Caco-2 (cell line): Measurements from ENCODE around the gene ANXA3. TPM values are rescaled to one million over a fixed set of nuclear protein-coding genes. Genes with fewer than 3 reads are reported as not detected.

Experiments used
- BruUV-seq: library from RNA; stranded (reverse); fragments of 400-500 nt; replicated peaks from 2 replicates; lab custom pipeline; 2021; lab: Mats Ljungman, UMichigan
- CTCF ChIA-PET: fragments of 300-600 bp; sonication (Branson Sonifier 250); formaldehyde crosslinking; loops from one replicate; lab custom pipeline; 2022; ENCODE audit warnings: antibody characterized with exemption; lab: Charles Lee
- POLR2A ChIA-PET: fragments of 300-600 bp; sonication (Branson Sonifier 250); formaldehyde crosslinking; loops from one replicate; lab custom pipeline; 2022; ENCODE audit warnings: antibody characterized with exemption; lab: Charles Lee
- DNase-seq, 2 experiments: peaks; one replicate each; pipeline versions ENCODE4 v3.0.0 to v3.0.0-alpha.2; 2020 to 2022
- H3K27me3 ChIP-seq: replicated peaks from 2 replicates; pipeline ENCODE4 v1.6.0; 2011; ENCODE audit warnings: low read length; ENCODE audit not compliant: control insufficient read depth, insufficient read depth
- H3K36me3 ChIP-seq: 2 replicates; pipeline ENCODE4 v1.5.1; 2011; ENCODE audit warnings: low read length; ENCODE audit not compliant: control insufficient read depth, insufficient read depth
- H3K4me1 ChIP-seq: fragments of 250-450 bp; sonication (Bioruptor Pico); 2 replicates; pipeline ENCODE4 v1.5.1; 2020; ENCODE audit warnings: mild to moderate bottlenecking
- H3K4me3 ChIP-seq: 2 replicates; pipeline ENCODE4 v1.5.1; 2011; ENCODE audit warnings: low read depth, mild to moderate bottlenecking, control low read depth, low read length
- H3K9me3 ChIP-seq: fragments of 250-450 bp; sonication (Bioruptor Pico); 2 replicates; pipeline ENCODE4 v1.5.1; 2020; ENCODE audit warnings: mild to moderate bottlenecking, moderate library complexity
- H3K27ac Mint-ChIP-seq: one replicate; pipeline ENCODE4 v1.8.0; 2022; ENCODE audit warnings: mixed read lengths; ENCODE audit not compliant: unreplicated experiment
- H3K27me3 Mint-ChIP-seq: one replicate; pipeline ENCODE4 v1.8.0; 2022; ENCODE audit warnings: mixed read lengths; ENCODE audit not compliant: insufficient read depth, unreplicated experiment
- H3K36me3 Mint-ChIP-seq: one replicate; pipeline ENCODE4 v1.8.0; 2022; ENCODE audit warnings: mild to moderate bottlenecking, mixed read lengths; ENCODE audit not compliant: insufficient read depth, unreplicated experiment
- H3K4me1 Mint-ChIP-seq: one replicate; pipeline ENCODE4 v1.8.0; 2022; ENCODE audit warnings: low read depth, mixed read lengths; ENCODE audit not compliant: unreplicated experiment
- H3K4me3 Mint-ChIP-seq: one replicate; pipeline ENCODE4 v1.8.0; 2022; ENCODE audit warnings: mild to moderate bottlenecking, moderate library complexity, mixed read lengths; ENCODE audit not compliant: unreplicated experiment
- H3K9me3 Mint-ChIP-seq: one replicate; pipeline ENCODE4 v1.8.0; 2022; ENCODE audit warnings: mixed read lengths; ENCODE audit not compliant: unreplicated experiment
- intact Hi-C: fragments of 100-400 bp; cut with micrococcal nuclease; formaldehyde crosslinking; loops from one replicate; pipeline ENCODE4 v1.10.0; 2022; ENCODE audit not compliant: unreplicated experiment
- total RNA-seq: library from RNA; stranded (reverse); gene quantifications from 2 replicates; pipeline ENCODE4 v1.2.3, GENCODE V29; 2022
- TF ChIP-seq, protein P1 (sequence below), 2 experiments: fragments of 200-600 bp in 1 of 2; IDR thresholded peaks; 1 replicate in 1 of 2; 2 replicates in 1 of 2; pipeline versions ENCODE4 v1.5.1 to v1.8.0; 2011 to 2022; ENCODE audit warnings: antibody characterized with exemption in 1 of 2, control low read depth in 1 of 2, inconsistent platforms in 1 of 2, low read depth in 1 of 2, low read length in 1 of 2, mild to moderate bottlenecking in 1 of 2, moderate library complexity in 1 of 2; ENCODE audit not compliant: insufficient read depth in 1 of 2, severe bottlenecking in 1 of 2, unreplicated experiment in 1 of 2

The ANXA3 gene
- total RNA-seq, 1 experiment from 2014 or later = 361 TPM

DNA sequence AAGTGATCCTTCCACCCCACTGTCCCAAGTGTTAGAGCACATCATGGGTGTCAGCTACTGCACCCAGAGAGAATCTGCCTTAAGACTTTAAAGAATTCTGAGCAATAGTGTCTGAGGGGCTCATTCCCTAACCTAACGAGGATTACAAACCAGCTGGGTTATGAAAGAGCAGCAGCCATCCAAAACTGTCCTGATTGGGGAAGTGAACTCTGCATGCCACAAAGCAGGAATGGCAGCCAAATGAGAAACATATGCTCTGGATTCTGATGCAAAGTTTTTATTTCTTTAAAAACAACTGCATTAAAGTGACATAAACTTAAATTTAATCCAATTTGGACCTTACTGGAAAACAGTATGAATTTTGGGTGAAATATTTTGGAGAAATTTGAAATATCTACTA lies 103.2 kb downstream of the ANXA3 start:
- no peaks in the 10 kb centered on the region for H3K36me3 Mint-ChIP-seq
- Histone ChIP-seq H3K9me3 (no peaks in the 10 kb centered on the region), H3K27me3 (no peaks in the 10 kb centered on the region), H3K4me3 (no peak overlapping the region), H3K36me3 (no peaks in the 10 kb centered on the region), H3K4me1 (no peaks in the 10 kb centered on the region)
- no TSS peak for BruUV-seq
- no peak overlapping the region for H3K27ac Mint-ChIP-seq
- CTCF ChIA-PET = interaction anchor here (0.7 kb wide), 1 partner anchor 68 kb away, joined by 7 read pairs; no protein-coding TSS in a partner anchor
- H3K9me3 Mint-ChIP-seq = no peaks in the 10 kb centered on the region
- intact Hi-C loops = no loop called here
- no peaks in the 10 kb centered on the region for H3K27me3 Mint-ChIP-seq
- H3K4me3 Mint-ChIP-seq = no peak overlapping the region
- POLR2A ChIA-PET = no interaction called here
- DNase-seq = no peak
- H3K4me1 Mint-ChIP-seq = peaks cover 11% of the 10 kb centered on the region
- TF ChIP-seq, protein P1, sequence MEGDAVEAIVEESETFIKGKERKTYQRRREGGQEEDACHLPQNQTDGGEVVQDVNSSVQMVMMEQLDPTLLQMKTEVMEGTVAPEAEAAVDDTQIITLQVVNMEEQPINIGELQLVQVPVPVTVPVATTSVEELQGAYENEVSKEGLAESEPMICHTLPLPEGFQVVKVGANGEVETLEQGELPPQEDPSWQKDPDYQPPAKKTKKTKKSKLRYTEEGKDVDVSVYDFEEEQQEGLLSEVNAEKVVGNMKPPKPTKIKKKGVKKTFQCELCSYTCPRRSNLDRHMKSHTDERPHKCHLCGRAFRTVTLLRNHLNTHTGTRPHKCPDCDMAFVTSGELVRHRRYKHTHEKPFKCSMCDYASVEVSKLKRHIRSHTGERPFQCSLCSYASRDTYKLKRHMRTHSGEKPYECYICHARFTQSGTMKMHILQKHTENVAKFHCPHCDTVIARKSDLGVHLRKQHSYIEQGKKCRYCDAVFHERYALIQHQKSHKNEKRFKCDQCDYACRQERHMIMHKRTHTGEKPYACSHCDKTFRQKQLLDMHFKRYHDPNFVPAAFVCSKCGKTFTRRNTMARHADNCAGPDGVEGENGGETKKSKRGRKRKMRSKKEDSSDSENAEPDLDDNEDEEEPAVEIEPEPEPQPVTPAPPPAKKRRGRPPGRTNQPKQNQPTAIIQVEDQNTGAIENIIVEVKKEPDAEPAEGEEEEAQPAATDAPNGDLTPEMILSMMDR (IDR thresholded peaks at IDR 0.05; ENCODE audit: insufficient read depth in 1 of 2, low read depth in 1 of 2, low read length in 1 of 2, severe bottlenecking in 1 of 2, unreplicated experiment in 1 of 2) = no peak

DNA sequence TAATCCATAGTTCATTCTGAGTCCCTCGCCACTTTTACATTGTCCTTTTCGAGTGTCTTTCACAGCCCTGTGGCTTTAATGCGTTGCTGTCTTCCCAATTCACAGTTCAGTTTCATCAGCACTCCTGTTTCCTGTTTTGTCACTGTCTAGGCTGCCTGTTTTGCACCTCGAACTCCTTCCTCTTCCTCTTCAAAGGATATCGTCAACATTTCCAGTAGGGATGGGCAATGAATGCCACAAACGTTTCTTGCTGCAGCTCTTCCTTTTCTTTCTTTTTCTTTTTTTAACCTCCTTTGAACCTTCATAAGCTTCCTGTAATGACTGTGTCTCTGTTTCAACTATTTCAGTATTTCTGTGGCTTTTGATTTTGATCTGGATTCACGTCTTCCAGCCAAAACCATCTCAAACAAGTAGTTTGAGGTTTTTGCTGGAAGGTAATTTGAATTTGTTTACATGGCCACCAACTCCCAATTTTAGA lies 105.4 kb downstream of the ANXA3 start:
- H3K4me1 ChIP-seq = peaks cover under 1% of the 10 kb centered on the region; the same call in 1 of the 2 replicates
- H3K9me3 Mint-ChIP-seq = no peaks in the 10 kb centered on the region
- BruUV-seq = no TSS peak
- H3K4me3 Mint-ChIP-seq = no peak overlapping the region
- intact Hi-C loops = no loop called here
- CTCF ChIA-PET = no interaction called here
- H3K9me3 ChIP-seq = no peaks in the 10 kb centered on the region
- H3K27me3 Mint-ChIP-seq = no peaks in the 10 kb centered on the region
- H3K4me3 ChIP-seq = no peak overlapping the region
- H3K36me3 Mint-ChIP-seq = no peaks in the 10 kb centered on the region
- H3K27ac Mint-ChIP-seq = no peak overlapping the region
- no peak for DNase-seq
- H3K4me1 Mint-ChIP-seq = no peaks in the 10 kb centered on the region
- H3K27me3 ChIP-seq = no peaks in the 10 kb centered on the region
- TF ChIP-seq, protein P1 (IDR thresholded peaks at IDR 0.05; ENCODE audit: insufficient read depth in 1 of 2, low read depth in 1 of 2, low read length in 1 of 2, severe bottlenecking in 1 of 2, unreplicated experiment in 1 of 2) = no peak
- H3K36me3 ChIP-seq = no peaks in the 10 kb centered on the region
- POLR2A ChIA-PET = no interaction called here

DNA sequence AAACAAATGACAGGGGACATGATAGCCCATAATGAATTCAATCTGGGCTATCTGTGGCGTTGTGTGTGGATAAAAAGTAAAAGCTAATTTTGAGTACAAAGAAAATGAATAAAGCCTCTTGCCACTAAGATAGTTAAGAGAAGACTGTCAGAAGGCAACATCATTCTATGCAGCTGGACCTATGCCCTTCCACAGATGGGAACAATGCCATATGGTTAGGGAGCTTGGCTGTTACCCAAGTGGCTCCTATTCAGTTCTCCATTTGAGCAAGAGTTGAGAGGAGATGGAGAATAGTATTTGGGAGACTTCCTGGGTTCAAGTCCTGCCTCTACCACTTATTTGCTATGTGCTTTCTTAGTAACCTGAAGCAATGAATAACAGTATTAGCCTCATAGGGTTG lies 107.7 kb downstream of the ANXA3 start:
- POLR2A ChIA-PET = no interaction called here
- no peaks in the 10 kb centered on the region for H3K4me1 Mint-ChIP-seq
- CTCF ChIA-PET = no interaction called here
- Histone ChIP-seq H3K36me3 (no peaks in the 10 kb centered on the region), H3K4me1 (peaks cover 5% of the 10 kb centered on the region; the same call in 1 of the 2 replicates), H3K27me3 (no peaks in the 10 kb centered on the region), H3K4me3 (no peak overlapping the region), H3K9me3 (no peaks in the 10 kb centered on the region)
- H3K27ac Mint-ChIP-seq = no peak overlapping the region
- intact Hi-C loops = no loop called here
- no peaks in the 10 kb centered on the region for H3K27me3 Mint-ChIP-seq
- no peak for DNase-seq
- no peaks in the 10 kb centered on the region for H3K9me3 Mint-ChIP-seq
- no peaks in the 10 kb centered on the region for H3K36me3 Mint-ChIP-seq
- no TSS peak for BruUV-seq
- H3K4me3 Mint-ChIP-seq = no peak overlapping the region
- TF ChIP-seq, protein P1 (IDR thresholded peaks at IDR 0.05; ENCODE audit: insufficient read depth in 1 of 2, low read depth in 1 of 2, low read length in 1 of 2, severe bottlenecking in 1 of 2, unreplicated experiment in 1 of 2) = no peak
